Raji (cell line): ENCODE measurements around the gene WNT8A.

Source experiments
- POLR2A ChIP-seq: IDR thresholded peaks from 2 replicates; pipeline ENCODE4 v1.6.1; 2011; ENCODE audit warnings: low read depth, low read length, control low read depth; ENCODE audit not compliant: insufficient read depth

The WNT8A gene

DNA sequence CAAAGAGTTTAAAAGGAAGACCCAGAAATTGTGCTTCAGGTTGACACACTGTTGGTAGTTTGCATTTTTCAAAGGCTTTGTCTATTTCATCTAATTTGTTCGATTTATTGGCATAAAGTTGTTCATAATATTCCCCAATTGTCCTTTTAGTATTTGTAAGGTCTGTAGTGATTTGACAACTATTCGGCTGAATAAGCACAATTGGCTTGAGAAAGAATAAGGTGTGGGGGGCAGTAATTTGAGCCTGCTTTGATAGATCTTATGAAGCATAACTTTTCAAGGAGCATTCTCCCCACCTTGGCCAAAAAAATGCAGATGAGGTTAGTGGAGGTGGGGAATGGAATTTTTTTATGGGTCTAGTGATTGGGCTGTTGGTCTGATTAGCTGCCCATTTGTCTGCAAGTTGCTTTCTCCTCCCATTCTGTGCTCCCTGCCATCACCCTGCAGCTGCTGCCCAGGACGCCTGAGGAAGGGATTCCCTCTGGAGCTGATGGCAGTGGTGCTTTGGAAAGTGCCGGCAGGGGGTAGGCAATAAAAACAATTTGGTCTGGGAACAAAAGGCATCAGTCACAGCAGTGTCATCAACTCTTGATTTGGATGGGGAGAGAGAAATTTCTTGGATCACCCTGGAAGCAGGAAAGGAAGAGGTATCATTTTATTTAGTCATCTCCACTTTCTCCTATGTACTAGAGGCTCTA is 26.6 kb downstream of the WNT8A start:
- no peak for TF ChIP-seq POLR2A

DNA sequence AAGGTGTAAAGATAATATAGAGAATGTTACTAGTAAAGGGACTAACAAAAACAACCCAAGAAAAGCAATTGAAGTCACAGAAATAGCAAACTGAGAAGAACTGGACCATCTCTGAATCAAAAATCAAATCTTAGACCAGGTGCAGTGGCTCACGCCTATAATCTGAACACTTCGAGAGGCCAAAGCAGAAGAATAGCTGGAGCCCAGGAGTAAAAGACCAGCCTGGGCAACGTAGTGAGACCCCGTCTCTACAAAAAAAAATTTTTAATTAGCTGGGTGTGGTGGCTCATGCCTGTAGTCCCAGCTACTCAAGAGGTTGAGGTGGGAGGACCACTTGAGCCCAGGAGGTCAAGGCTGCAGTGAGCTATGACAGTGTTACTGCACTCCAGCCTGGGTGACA is 27.3 kb downstream of the WNT8A start:
- no peak for TF ChIP-seq POLR2A

DNA sequence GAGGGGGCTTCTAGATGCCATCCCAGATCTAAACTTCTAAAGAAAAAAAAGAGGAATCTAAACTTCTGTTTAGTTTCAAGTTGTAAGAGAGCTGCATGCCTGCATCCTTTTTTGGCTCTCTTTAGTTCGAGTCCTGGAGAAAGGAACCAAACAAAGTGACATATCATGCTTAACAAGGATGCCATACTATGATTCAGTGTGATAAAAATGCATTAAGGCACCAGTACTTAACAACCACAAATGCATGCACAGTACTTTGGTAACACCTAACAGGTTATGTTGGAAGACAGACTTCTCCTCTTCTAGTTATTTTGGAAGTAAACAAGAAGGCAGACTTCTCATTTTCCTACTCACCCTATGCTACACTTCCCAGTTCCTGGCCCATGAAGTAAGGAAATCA is 28.1 kb downstream of the WNT8A start:
- no peak for TF ChIP-seq POLR2A

DNA sequence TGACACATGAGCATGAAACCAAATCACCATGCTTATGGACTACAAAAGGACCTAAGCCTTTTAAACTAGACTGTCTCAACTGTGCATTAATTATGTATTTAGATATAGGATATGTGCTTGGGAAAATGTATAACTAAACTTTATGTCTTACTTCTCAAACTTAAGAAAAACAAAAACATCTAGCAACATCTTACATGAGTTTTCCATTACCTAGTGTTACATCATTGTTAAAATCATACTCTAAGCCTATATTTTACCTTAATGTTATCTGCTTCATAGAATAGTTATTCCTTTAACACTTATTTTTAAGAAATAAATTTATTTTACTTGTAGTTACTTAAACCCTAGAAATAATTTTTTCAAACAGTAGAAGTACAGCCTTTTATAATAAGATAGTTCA is 31.4 kb downstream of the WNT8A start:
- no peak for TF ChIP-seq POLR2A

DNA sequence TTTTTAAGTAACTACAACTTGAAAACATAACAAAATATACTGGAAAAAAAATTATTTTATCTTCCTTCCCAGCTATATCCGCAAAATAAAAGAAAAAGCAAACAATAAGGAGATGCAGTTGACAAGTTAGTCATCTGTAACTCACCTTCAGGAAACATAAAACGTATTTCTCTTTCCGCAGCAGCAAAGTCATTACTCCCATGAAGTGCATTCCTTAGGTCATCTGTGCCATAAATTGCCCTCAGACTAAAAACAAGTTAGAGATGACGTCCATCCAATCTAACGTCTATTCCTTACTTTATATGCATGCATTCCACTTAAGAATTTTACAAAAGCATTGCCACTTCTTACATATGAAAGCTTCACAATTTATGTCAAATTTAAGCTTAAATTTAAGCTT is 44.5 kb downstream of the WNT8A start:
- TF ChIP-seq POLR2A, result no peak

DNA sequence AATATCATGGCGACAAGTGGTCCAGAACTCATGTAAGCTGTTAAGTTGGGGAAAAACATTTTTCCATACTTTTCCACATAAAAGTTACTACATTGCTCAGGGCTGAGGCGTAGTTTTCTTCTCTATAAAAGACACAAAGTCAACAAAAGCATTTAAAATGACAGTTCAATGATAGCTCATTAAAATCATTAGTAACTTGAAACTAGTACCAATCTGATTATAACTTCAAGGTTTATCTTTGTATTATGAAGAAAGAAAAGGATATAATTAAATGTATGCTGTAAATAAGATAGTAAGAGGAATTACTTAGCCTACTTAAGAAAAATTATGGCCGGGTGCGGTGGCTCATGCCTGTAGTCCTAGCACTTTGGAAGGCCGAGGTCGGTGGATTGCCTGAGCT is 45.5 kb downstream of the WNT8A start:
- TF ChIP-seq POLR2A, result no peak

DNA sequence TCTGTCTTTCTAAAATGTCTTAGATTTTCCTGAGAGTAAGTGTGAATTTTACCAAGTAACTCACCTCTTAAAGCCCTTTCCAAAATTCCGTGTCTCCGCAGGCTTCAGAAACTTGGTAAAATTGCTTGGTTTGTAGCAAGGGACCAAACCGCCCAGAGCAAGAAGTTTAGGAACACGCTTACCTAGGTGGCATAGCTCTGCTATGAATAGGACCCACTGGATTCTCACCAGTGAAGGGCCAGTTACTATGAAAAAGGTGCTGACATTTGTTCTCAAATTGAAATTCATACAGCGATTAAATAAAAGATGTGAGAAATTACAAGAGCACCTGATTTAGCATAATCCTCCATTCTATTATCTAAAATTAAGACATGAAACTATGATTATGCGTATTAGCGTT is 48.7 kb downstream of the WNT8A start:
- TF ChIP-seq POLR2A, result no peak

DNA sequence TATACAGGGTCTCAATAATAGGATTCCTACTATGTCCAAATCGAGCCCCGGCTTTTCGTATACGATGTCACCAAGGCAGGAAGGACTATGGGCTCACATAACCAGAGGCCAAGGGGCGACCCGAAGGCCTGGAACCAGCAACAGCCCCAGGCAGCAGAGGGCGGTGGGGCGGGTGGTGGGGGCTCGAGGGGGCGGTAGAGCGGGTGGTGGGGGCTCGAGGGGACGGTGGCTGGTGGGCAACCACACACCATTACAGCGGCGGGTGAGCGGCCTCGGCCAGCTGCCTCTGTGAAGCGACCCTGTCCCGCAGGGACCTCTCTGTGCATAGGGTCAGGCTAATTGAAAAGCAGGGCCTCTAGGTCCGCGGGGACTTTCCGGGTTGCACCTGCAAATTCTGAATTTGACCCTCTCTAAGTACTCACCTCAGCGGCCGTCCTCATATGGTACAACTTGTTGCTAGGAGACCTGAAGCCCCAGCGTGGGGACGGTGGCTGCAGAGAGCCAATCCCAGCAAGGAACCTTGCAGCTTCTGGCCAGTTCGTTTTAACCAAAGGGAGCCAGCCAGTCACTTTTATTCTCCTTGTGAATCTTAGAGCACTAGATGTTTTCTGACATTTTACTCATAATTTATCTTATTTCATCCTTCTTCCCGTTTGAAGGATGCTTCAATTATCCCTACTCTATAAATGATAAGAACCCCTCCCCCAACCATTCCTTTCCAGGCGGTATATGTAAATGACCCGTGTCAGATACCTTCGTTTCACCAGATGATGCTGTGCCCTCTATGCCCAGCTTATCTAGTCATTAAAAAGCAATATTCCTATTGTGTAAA is 55.3 kb downstream of the WNT8A start, which contains the start of gene NME5:
NME5 (minus strand) TSS at position 480 of the 832 bp plus-strand sequence. CDS start 648 bp downstream, outside the sequence.
- no peak for TF ChIP-seq POLR2A

DNA sequence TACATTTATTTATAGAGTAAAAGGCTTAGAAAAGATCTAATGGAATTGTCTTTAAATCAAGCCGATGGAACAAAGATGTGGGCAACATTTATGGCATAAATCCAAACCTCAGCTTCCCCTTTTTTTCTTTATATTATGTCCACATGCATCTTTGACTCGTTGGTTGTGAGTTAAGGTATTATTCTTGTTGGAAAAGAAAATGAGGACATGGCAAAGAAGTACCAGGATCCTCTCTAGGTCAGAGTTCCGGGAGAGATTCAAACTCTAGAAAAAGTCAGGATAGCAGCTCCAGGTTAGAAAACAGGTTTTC is 55.9 kb downstream of the WNT8A start:
- no peak for TF ChIP-seq POLR2A

DNA sequence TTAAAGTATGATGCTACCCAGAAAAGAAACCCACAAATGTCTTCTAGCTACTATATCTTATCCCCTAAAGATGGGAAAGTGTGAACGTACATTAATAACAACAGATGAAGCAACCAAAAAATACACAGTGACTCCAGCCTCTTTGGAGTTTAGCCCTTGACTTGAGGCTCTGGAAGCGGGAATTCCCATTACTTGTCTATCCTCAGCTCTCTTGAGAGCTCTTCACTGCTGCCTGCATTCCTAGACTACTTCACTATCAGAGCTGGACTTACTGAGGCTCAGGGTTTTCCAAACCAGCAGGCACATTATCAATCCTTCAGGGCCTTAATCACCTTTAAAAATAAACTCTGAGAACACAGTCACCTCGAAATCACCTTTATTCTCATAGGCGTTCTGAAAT is 56.4 kb downstream of the WNT8A start:
- TF ChIP-seq POLR2A, result no peak
